ENCODE results near the gene PPP1R10. TPM values are rescaled to one million over a fixed set of nuclear protein-coding genes. Genes with fewer than 3 reads are reported as not detected.

The PPP1R10 gene
- total and polyA plus RNA-seq, 2 of the 13 experiments (the other 11 are each of a cell fraction or from before 2014, with no cell fraction given), result 26.3 to 38.4 TPM

GRCh38 chr6:30647242-30648116 is 30.4 kb upstream of the PPP1R10 start (continued):
- TF ChIP-seq ETS1 (CRISPR knock-in tag; IDR thresholded peaks at IDR 0.05) (peak; percentile 95; the same call in 1 of the 2 replicates), E2F2 (CRISPR knock-in tag; IDR thresholded peaks at IDR 0.05; ENCODE audit: borderline replicate concordance) (peak; percentile 93; the same call in 1 of the 2 replicates), ZNF3 (CRISPR knock-in tag; IDR thresholded peaks at IDR 0.05) (peak; percentile 42; the same call in 1 of the 2 replicates), ZNF234 (CRISPR knock-in tag; conservative IDR thresholded peaks at IDR 0.05) (peak; percentile 92; the same call in 1 of the 2 replicates), SP2 (CRISPR knock-in tag; IDR thresholded peaks at IDR 0.05) (no peak), PATZ1 (CRISPR knock-in tag; IDR thresholded peaks at IDR 0.05) (peak; percentile 18; the same call in 1 of the 2 replicates), ZNF160 (CRISPR knock-in tag; IDR thresholded peaks at IDR 0.05) (peak; percentile 97), ZBTB20 (CRISPR knock-in tag; IDR thresholded peaks at IDR 0.05; ENCODE audit: borderline replicate concordance, low read depth) (peak; percentile 74), ZFP1 (CRISPR knock-in tag; IDR thresholded peaks at IDR 0.05) (peak; percentile 39; the same call in 1 of the 2 replicates), ZNF776 (CRISPR knock-in tag; IDR thresholded peaks at IDR 0.05) (peak; percentile 96; the same call in 1 of the 2 replicates), FOXK2 (IDR thresholded peaks at IDR 0.05) (no peak)
- TF ChIP-seq, protein P1, sequence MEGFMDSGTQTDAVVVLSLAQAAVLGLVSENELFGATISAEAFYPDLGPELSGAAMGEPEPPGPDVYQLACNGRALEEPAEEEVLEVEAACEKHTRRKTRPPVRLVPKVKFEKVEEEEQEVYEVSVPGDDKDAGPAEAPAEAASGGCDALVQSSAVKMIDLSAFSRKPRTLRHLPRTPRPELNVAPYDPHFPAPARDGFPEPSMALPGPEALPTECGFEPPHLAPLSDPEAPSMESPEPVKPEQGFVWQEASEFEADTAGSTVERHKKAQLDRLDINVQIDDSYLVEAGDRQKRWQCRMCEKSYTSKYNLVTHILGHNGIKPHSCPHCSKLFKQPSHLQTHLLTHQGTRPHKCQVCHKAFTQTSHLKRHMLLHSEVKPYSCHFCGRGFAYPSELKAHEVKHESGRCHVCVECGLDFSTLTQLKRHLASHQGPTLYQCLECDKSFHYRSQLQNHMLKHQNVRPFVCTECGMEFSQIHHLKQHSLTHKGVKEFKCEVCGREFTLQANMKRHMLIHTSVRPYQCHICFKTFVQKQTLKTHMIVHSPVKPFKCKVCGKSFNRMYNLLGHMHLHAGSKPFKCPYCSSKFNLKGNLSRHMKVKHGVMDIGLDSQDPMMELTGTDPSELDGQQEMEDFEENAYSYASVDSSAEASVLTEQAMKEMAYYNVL (CRISPR knock-in tag; IDR thresholded peaks at IDR 0.05; ENCODE audit: borderline replicate concordance), result peak; percentile 92
- TF ChIP-seq, protein P2, sequence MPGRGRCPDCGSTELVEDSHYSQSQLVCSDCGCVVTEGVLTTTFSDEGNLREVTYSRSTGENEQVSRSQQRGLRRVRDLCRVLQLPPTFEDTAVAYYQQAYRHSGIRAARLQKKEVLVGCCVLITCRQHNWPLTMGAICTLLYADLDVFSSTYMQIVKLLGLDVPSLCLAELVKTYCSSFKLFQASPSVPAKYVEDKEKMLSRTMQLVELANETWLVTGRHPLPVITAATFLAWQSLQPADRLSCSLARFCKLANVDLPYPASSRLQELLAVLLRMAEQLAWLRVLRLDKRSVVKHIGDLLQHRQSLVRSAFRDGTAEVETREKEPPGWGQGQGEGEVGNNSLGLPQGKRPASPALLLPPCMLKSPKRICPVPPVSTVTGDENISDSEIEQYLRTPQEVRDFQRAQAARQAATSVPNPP (CRISPR knock-in tag; IDR thresholded peaks at IDR 0.05), result 0 out of 2 replicates have a peak, but pooled peaks have one; percentile 57
- TF ChIP-seq, protein P3, sequence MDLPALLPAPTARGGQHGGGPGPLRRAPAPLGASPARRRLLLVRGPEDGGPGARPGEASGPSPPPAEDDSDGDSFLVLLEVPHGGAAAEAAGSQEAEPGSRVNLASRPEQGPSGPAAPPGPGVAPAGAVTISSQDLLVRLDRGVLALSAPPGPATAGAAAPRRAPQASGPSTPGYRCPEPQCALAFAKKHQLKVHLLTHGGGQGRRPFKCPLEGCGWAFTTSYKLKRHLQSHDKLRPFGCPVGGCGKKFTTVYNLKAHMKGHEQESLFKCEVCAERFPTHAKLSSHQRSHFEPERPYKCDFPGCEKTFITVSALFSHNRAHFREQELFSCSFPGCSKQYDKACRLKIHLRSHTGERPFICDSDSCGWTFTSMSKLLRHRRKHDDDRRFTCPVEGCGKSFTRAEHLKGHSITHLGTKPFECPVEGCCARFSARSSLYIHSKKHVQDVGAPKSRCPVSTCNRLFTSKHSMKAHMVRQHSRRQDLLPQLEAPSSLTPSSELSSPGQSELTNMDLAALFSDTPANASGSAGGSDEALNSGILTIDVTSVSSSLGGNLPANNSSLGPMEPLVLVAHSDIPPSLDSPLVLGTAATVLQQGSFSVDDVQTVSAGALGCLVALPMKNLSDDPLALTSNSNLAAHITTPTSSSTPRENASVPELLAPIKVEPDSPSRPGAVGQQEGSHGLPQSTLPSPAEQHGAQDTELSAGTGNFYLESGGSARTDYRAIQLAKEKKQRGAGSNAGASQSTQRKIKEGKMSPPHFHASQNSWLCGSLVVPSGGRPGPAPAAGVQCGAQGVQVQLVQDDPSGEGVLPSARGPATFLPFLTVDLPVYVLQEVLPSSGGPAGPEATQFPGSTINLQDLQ (CRISPR knock-in tag; IDR thresholded peaks at IDR 0.05), result peak; percentile 96
- TF ChIP-seq, protein P4, sequence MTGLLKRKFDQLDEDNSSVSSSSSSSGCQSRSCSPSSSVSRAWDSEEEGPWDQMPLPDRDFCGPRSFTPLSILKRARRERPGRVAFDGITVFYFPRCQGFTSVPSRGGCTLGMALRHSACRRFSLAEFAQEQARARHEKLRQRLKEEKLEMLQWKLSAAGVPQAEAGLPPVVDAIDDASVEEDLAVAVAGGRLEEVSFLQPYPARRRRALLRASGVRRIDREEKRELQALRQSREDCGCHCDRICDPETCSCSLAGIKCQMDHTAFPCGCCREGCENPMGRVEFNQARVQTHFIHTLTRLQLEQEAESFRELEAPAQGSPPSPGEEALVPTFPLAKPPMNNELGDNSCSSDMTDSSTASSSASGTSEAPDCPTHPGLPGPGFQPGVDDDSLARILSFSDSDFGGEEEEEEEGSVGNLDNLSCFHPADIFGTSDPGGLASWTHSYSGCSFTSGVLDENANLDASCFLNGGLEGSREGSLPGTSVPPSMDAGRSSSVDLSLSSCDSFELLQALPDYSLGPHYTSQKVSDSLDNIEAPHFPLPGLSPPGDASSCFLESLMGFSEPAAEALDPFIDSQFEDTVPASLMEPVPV (CRISPR knock-in tag; IDR thresholded peaks at IDR 0.05), result peak; percentile 89
